HepG2 (cell line): ENCODE data around the gene MT1A. TPM values are rescaled to one million over a fixed set of nuclear protein-coding genes. Genes with fewer than 3 reads are reported as not detected.

ENCODE experiments used
- FOXM1 ChIP-seq: sonication (generic); formaldehyde crosslinking; IDR thresholded peaks from 2 replicates; pipeline ENCODE4 v1.5.0; 2020; ENCODE audit warnings: missing genetic modification reagents
- GABPA ChIP-seq, 2 experiments: IDR thresholded peaks; 2 replicates each; pipeline ENCODE4 v1.6.1; 2011 to 2016; ENCODE audit warnings: low read depth in 2 of 2, low read length in 1 of 2, missing biosample characterization in 1 of 2, missing genetic modification characterization in 1 of 2
- NR2F6 ChIP-seq, 2 experiments: IDR thresholded peaks; 2 replicates each; pipeline ENCODE4 v1.6.1; 2016; ENCODE audit warnings: antibody characterized with exemption in 1 of 2, mild to moderate bottlenecking in 1 of 2
- SMAD3 ChIP-seq: sonication (generic); formaldehyde crosslinking; IDR thresholded peaks from 2 replicates; pipeline ENCODE4 v1.4.0; 2020; ENCODE audit warnings: missing genetic modification reagents
- ZNF138 ChIP-seq: sonication (generic); formaldehyde crosslinking; IDR thresholded peaks from 2 replicates; pipeline ENCODE4 v1.5.0; 2020; ENCODE audit warnings: mild to moderate bottlenecking, low read depth, missing genetic modification reagents
- ZNF180 ChIP-seq: sonication (generic); formaldehyde crosslinking; IDR thresholded peaks from 2 replicates; pipeline ENCODE4 v1.4.0; 2020; ENCODE audit warnings: low read depth, missing genetic modification reagents, borderline replicate concordance
- ZNF776 ChIP-seq: sonication (generic); formaldehyde crosslinking; IDR thresholded peaks from 2 replicates; pipeline ENCODE4 v1.4.0; 2020; ENCODE audit warnings: mild to moderate bottlenecking, missing genetic modification reagents
- ZNF780A ChIP-seq: sonication (generic); formaldehyde crosslinking; IDR thresholded peaks from 2 replicates; pipeline ENCODE4 v1.8.0; 2022; ENCODE audit warnings: mild to moderate bottlenecking, missing genetic modification reagents, moderate library complexity
- ZNF781 ChIP-seq: sonication (generic); formaldehyde crosslinking; IDR thresholded peaks from 2 replicates; pipeline ENCODE4 v1.5.1; 2020; ENCODE audit warnings: borderline replicate concordance, mild to moderate bottlenecking, missing genetic modification reagents; ENCODE audit errors: not compliant biosample characterization
- ZNF788 ChIP-seq: sonication (generic); formaldehyde crosslinking; IDR thresholded peaks from 2 replicates; pipeline ENCODE4 v1.5.0; 2020; ENCODE audit warnings: mild to moderate bottlenecking, missing genetic modification reagents, borderline replicate concordance
- polyA plus RNA-seq, 8 experiments: library from polyadenylated mRNA; depleted of rRNA in 3 of 8; stranded (reverse) in 7 of 8; unstranded in 1 of 8; fragments of >200 nt; fragmentation: Illumina TruSeq in 4 of 8; extraction: Trizol in 4 of 8; gene quantifications; 2 replicates each; pipeline versions ENCODE4 v1.2.1 to v1.2.3, GENCODE V29; 2011 to 2016; ENCODE audit warnings: low read depth in 4 of 8, missing spikeins in 1 of 8, mixed read lengths in 1 of 8; ENCODE audit not compliant: insufficient read depth in 1 of 8
- total RNA-seq, 5 experiments: library from RNA; depleted of rRNA; stranded (reverse); fragments of >200 nt; fragmentation: Illumina TruSeq; extraction: Trizol; gene quantifications; 2 replicates each; pipeline ENCODE4 v1.2.3, GENCODE V29; 2016; ENCODE audit warnings: low read depth in 1 of 5
- TF ChIP-seq, protein P1 (sequence below): sonication (generic); formaldehyde crosslinking; IDR thresholded peaks from 2 replicates; pipeline ENCODE4 v1.4.0; 2020; ENCODE audit warnings: missing genetic modification reagents, borderline replicate concordance
- TF ChIP-seq, protein P2 (sequence below): IDR thresholded peaks from 2 replicates; pipeline ENCODE4 v1.6.1; 2012; ENCODE audit warnings: low read depth, low read length, improper control_type of control experiment
- TF ChIP-seq, protein P3 (sequence below): sonication (generic); formaldehyde crosslinking; IDR thresholded peaks from 2 replicates; pipeline ENCODE4 v1.8.0; 2022; ENCODE audit warnings: mild to moderate bottlenecking, missing genetic modification reagents; ENCODE audit not compliant: insufficient replicate concordance
- TF ChIP-seq, protein P4 (sequence below): IDR thresholded peaks from 2 replicates; pipeline ENCODE4 v1.6.1; 2016; ENCODE audit warnings: missing genetic modification reagents, missing compliant biosample characterization
- TF ChIP-seq, protein P5 (sequence below): sonication (generic); formaldehyde crosslinking; conservative IDR thresholded peaks from 2 replicates; pipeline ENCODE4 v1.4.0; 2020; ENCODE audit warnings: missing genetic modification reagents

MT1A gene
- total and polyA plus RNA-seq, 2 of the 13 experiments (the other 11 are each of a cell fraction or from before 2014, with no cell fraction given): 8.3 to 10.4 TPM

DNA sequence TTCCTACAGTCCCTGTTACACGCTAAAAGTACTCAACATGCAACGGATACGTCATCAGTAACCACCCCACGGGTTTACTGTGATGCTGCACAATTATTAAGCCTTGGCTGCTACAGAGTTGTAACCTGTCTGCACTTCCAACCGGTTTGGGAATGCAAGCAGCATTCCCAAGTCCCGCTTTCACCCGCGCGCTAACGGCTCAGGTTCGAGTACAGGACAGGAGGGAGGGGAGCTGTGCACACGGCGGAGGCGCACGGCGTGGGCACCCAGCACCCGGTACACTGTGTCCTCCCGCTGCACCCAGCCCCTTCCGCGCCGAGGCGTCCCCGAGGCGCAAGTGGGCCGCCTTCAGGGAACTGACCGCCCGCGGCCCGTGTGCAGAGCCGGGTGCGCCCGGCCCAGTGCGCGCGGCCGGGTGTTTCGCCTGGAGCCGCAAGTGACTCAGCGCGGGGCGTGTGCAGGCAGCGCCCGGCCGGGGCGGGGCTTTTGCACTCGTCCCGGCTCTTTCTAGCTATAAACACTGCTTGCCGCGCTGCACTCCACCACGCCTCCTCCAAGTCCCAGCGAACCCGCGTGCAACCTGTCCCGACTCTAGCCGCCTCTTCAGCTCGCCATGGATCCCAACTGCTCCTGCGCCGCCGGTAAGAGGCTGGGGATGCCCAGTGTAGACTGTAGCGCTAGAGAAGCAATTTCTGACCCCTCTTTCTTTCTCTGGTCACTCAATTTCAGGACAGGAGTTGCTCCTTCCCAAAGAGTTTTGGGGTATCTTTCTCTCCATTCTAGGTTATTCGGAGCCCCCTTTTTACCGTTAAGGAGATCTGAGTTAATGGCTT lies 30.2 kb upstream of the MT1A start, which contains the start of gene MT2A (continued):
- TF ChIP-seq, protein P1, sequence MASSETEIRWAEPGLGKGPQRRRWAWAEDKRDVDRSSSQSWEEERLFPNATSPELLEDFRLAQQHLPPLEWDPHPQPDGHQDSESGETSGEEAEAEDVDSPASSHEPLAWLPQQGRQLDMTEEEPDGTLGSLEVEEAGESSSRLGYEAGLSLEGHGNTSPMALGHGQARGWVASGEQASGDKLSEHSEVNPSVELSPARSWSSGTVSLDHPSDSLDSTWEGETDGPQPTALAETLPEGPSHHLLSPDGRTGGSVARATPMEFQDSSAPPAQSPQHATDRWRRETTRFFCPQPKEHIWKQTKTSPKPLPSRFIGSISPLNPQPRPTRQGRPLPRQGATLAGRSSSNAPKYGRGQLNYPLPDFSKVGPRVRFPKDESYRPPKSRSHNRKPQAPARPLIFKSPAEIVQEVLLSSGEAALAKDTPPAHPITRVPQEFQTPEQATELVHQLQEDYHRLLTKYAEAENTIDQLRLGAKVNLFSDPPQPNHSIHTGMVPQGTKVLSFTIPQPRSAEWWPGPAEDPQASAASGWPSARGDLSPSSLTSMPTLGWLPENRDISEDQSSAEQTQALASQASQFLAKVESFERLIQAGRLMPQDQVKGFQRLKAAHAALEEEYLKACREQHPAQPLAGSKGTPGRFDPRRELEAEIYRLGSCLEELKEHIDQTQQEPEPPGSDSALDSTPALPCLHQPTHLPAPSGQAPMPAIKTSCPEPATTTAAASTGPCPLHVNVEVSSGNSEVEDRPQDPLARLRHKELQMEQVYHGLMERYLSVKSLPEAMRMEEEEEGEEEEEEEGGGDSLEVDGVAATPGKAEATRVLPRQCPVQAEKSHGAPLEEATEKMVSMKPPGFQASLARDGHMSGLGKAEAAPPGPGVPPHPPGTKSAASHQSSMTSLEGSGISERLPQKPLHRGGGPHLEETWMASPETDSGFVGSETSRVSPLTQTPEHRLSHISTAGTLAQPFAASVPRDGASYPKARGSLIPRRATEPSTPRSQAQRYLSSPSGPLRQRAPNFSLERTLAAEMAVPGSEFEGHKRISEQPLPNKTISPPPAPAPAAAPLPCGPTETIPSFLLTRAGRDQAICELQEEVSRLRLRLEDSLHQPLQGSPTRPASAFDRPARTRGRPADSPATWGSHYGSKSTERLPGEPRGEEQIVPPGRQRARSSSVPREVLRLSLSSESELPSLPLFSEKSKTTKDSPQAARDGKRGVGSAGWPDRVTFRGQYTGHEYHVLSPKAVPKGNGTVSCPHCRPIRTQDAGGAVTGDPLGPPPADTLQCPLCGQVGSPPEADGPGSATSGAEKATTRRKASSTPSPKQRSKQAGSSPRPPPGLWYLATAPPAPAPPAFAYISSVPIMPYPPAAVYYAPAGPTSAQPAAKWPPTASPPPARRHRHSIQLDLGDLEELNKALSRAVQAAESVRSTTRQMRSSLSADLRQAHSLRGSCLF (CRISPR knock-in tag): no peak
- TF ChIP-seq NR2F6 (IDR thresholded peaks at IDR 0.05) (no peak), NR2F6 (CRISPR knock-in tag; IDR thresholded peaks at IDR 0.05) (no peak), ZNF180 (peak; percentile 70; the same call in 1 of the 2 replicates), ZNF776 (peak; percentile 62; the same call in 1 of the 2 replicates), FOXM1 (CRISPR knock-in tag) (0 out of 2 replicates have a peak, but pooled peaks have one; percentile 47), SMAD3 (CRISPR knock-in tag) (no peak; the same call in 1 of the 2 replicates), ZNF781 (CRISPR knock-in tag) (no peak), GABPA (IDR thresholded peaks at IDR 0.05; ENCODE audit: low read depth, low read length) (no peak), GABPA (CRISPR knock-in tag; IDR thresholded peaks at IDR 0.05; ENCODE audit: low read depth) (peak; percentile 32), ZNF788 (peak; percentile 92), ZNF138 (CRISPR knock-in tag) (0 out of 2 replicates have a peak, but pooled peaks have one; percentile 58), ZNF780A (CRISPR knock-in tag) (peak; percentile 44; the same call in 1 of the 2 replicates)
- TF ChIP-seq, protein P2, sequence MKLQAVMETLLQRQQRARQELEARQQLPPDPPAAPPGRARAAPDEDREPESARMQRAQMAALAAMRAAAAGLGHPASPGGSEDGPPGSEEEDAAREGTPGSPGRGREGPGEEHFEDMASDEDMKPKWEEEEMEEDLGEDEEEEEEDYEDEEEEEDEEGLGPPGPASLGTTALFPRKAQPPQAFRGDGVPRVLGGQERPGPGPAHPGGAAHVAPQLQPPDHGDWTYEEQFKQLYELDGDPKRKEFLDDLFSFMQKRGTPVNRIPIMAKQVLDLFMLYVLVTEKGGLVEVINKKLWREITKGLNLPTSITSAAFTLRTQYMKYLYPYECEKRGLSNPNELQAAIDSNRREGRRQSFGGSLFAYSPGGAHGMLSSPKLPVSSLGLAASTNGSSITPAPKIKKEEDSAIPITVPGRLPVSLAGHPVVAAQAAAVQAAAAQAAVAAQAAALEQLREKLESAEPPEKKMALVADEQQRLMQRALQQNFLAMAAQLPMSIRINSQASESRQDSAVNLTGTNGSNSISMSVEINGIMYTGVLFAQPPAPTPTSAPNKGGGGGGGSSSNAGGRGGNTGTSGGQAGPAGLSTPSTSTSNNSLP: no peak; the same call in 1 of the 2 replicates
- TF ChIP-seq, protein P3, sequence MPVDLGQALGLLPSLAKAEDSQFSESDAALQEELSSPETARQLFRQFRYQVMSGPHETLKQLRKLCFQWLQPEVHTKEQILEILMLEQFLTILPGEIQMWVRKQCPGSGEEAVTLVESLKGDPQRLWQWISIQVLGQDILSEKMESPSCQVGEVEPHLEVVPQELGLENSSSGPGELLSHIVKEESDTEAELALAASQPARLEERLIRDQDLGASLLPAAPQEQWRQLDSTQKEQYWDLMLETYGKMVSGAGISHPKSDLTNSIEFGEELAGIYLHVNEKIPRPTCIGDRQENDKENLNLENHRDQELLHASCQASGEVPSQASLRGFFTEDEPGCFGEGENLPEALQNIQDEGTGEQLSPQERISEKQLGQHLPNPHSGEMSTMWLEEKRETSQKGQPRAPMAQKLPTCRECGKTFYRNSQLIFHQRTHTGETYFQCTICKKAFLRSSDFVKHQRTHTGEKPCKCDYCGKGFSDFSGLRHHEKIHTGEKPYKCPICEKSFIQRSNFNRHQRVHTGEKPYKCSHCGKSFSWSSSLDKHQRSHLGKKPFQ: peak; percentile 94
- TF ChIP-seq, protein P4, sequence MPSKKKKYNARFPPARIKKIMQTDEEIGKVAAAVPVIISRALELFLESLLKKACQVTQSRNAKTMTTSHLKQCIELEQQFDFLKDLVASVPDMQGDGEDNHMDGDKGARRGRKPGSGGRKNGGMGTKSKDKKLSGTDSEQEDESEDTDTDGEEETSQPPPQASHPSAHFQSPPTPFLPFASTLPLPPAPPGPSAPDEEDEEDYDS (CRISPR knock-in tag): peak; percentile 96
- TF ChIP-seq, protein P5, sequence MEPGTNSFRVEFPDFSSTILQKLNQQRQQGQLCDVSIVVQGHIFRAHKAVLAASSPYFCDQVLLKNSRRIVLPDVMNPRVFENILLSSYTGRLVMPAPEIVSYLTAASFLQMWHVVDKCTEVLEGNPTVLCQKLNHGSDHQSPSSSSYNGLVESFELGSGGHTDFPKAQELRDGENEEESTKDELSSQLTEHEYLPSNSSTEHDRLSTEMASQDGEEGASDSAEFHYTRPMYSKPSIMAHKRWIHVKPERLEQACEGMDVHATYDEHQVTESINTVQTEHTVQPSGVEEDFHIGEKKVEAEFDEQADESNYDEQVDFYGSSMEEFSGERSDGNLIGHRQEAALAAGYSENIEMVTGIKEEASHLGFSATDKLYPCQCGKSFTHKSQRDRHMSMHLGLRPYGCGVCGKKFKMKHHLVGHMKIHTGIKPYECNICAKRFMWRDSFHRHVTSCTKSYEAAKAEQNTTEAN (CRISPR knock-in tag): peak; percentile 92
